Body of pancreas (tissue), 4 donors: ENCODE results near the gene SUMF2.

Experiments
- POLR2A ChIP-seq, 3 donors: fragments of 450-650 bp; IDR thresholded peaks; one replicate each; pipeline ENCODE4 v1.6.1; 2016; ENCODE audit warnings: antibody characterized with exemption in 3 of 3, mild to moderate bottlenecking in 2 of 3
- TF ChIP-seq, protein P1 (sequence below), 7 experiments: fragments of 450-650 bp in 4 of 7; fragments of 200-600 bp in 3 of 7; sonication (generic) in 3 of 7; IDR thresholded peaks; one replicate each; pipeline ENCODE4 v1.5.1; 2016 to 2019; ENCODE audit warnings: antibody characterized with exemption in 7 of 7

DNA sequence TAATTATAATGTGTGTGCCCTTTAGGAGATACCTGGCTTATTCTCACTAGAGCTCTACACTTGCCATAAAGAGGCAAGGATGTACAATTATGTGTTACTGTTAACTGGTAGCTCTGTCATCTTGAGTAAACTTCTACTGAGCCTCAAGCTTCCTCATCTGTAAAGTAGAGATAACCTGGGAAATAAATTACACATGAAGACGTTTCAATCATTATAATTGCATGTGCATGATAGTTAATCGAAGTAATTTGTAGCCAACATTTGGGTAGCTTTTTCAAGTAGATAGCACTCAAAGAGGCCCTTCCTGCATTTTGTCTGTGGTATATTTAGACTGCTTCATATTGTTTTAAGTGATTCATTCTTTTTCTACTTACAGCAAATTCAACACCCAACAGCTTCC, 10.1 kb upstream of the SUMF2 start:
- TF ChIP-seq, protein P1, sequence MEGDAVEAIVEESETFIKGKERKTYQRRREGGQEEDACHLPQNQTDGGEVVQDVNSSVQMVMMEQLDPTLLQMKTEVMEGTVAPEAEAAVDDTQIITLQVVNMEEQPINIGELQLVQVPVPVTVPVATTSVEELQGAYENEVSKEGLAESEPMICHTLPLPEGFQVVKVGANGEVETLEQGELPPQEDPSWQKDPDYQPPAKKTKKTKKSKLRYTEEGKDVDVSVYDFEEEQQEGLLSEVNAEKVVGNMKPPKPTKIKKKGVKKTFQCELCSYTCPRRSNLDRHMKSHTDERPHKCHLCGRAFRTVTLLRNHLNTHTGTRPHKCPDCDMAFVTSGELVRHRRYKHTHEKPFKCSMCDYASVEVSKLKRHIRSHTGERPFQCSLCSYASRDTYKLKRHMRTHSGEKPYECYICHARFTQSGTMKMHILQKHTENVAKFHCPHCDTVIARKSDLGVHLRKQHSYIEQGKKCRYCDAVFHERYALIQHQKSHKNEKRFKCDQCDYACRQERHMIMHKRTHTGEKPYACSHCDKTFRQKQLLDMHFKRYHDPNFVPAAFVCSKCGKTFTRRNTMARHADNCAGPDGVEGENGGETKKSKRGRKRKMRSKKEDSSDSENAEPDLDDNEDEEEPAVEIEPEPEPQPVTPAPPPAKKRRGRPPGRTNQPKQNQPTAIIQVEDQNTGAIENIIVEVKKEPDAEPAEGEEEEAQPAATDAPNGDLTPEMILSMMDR (IDR thresholded peaks at IDR 0.05): no peak
- TF ChIP-seq POLR2A (IDR thresholded peaks at IDR 0.05): no peak
